ENCODE data around the gene MDFI.

GRCh38 chr6:41605649-41606048 lies 32.6 kb upstream of the MDFI start:
- TF ChIP-seq CTCF (IDR thresholded peaks at IDR 0.05), result no peak
- no peak for TF ChIP-seq POLR2A (IDR thresholded peaks at IDR 0.05; ENCODE audit: low read depth)
- no peak for TF ChIP-seq EP300 (IDR thresholded peaks at IDR 0.05)
- TF ChIP-seq POLR2AphosphoS5 (IDR thresholded peaks at IDR 0.05), result no peak

Data from esophagus muscularis mucosa (tissue), 4 donors.